PFSK-1 (cell line): Measurements from ENCODE around the gene PALLD.

ENCODE experiments used
- SIN3A ChIP-seq: IDR thresholded peaks from 2 replicates; pipeline ENCODE4 v1.6.1; 2012; ENCODE audit warnings: mild to moderate bottlenecking, low read length, moderate library complexity, borderline replicate concordance; ENCODE audit not compliant: insufficient read depth
- TF ChIP-seq, protein P1 (sequence below), 2 experiments: IDR thresholded peaks; 2 replicates each; pipeline versions ENCODE4 v1.6.1 to v1.8.0; 2011 to 2012; ENCODE audit warnings: low read depth in 2 of 2, low read length in 2 of 2, control low read depth in 1 of 2, inconsistent platforms in 1 of 2, mild to moderate bottlenecking in 1 of 2, moderate library complexity in 1 of 2; ENCODE audit not compliant: insufficient read depth in 1 of 2

GRCh38 chr4:168515222-168516011 is 18.6 kb downstream of the PALLD start:
- no peak for TF ChIP-seq SIN3A
- TF ChIP-seq, protein P1, sequence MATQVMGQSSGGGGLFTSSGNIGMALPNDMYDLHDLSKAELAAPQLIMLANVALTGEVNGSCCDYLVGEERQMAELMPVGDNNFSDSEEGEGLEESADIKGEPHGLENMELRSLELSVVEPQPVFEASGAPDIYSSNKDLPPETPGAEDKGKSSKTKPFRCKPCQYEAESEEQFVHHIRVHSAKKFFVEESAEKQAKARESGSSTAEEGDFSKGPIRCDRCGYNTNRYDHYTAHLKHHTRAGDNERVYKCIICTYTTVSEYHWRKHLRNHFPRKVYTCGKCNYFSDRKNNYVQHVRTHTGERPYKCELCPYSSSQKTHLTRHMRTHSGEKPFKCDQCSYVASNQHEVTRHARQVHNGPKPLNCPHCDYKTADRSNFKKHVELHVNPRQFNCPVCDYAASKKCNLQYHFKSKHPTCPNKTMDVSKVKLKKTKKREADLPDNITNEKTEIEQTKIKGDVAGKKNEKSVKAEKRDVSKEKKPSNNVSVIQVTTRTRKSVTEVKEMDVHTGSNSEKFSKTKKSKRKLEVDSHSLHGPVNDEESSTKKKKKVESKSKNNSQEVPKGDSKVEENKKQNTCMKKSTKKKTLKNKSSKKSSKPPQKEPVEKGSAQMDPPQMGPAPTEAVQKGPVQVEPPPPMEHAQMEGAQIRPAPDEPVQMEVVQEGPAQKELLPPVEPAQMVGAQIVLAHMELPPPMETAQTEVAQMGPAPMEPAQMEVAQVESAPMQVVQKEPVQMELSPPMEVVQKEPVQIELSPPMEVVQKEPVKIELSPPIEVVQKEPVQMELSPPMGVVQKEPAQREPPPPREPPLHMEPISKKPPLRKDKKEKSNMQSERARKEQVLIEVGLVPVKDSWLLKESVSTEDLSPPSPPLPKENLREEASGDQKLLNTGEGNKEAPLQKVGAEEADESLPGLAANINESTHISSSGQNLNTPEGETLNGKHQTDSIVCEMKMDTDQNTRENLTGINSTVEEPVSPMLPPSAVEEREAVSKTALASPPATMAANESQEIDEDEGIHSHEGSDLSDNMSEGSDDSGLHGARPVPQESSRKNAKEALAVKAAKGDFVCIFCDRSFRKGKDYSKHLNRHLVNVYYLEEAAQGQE (IDR thresholded peaks at IDR 0.05; ENCODE audit: insufficient read depth in 1 of 2, low read depth in 2 of 2, low read length in 2 of 2): no peak
